ENCODE results near the gene GBP1.
"Not testable (repeated sequence)": the region's sequence is repeated elsewhere in the genome, so short reads cannot be mapped to it uniquely, and the experiment has no call there.

GBP1 gene, protein sequence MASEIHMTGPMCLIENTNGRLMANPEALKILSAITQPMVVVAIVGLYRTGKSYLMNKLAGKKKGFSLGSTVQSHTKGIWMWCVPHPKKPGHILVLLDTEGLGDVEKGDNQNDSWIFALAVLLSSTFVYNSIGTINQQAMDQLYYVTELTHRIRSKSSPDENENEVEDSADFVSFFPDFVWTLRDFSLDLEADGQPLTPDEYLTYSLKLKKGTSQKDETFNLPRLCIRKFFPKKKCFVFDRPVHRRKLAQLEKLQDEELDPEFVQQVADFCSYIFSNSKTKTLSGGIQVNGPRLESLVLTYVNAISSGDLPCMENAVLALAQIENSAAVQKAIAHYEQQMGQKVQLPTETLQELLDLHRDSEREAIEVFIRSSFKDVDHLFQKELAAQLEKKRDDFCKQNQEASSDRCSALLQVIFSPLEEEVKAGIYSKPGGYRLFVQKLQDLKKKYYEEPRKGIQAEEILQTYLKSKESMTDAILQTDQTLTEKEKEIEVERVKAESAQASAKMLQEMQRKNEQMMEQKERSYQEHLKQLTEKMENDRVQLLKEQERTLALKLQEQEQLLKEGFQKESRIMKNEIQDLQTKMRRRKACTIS

DNA sequence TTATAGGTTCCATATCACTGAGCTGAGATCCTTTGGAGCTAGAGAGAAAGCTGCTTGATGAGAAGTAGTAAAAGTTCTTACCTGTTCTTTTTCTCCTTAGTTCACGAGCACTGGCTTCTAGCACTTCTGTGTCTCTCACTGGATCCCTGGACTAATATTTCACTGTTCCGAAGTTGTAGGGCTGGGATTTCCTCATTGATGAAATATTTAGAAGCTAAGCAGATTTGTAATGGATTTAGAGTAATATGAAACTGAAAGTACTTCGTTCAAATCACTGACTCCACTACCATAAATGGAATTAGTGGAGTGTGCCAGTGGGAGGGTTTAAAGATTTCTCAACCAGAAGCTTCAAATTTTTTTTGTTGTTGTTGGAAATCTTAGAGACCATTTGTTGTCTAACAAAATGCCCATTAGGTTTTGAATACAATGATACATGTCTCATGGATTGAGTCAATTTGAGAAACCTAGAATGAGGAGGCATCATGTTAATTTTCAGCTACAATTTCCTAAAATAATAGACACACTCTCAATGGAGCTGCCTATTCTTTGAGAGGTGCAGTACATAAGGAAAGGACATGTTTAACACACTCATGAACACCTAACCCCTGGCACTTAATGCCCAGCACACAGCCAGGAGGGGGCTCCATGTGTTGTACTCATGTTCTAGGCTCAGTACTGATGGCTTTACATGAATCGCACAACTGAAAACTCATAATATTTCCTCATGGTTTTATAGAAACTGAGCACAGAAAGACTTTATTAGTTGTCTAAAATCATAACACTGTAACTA, at the start of gene GBP1:
TSS of gene GBP1 (minus strand) at position 130 of the 790 bp plus-strand sequence. CDS start 1,974 bp downstream, outside the sequence.
- FAIRE-seq, result peak; percentile 93
- no peak for DNase-seq (ENCODE audit: extremely low spot score, insufficient read length, low read depth)

- no peak for FAIRE-seq
- DNase-seq (ENCODE audit: extremely low spot score, insufficient read length, low read depth), result no peak
Measured at GRCh38 chr1:89114662-89115061, 49.7 kb upstream of the GBP1 start.

- FAIRE-seq, result no peak
- no peak for DNase-seq (ENCODE audit: extremely low spot score, insufficient read length, low read depth)
Measured at GRCh38 chr1:89112871-89113613, 48.0 kb upstream of the GBP1 start.

DNA sequence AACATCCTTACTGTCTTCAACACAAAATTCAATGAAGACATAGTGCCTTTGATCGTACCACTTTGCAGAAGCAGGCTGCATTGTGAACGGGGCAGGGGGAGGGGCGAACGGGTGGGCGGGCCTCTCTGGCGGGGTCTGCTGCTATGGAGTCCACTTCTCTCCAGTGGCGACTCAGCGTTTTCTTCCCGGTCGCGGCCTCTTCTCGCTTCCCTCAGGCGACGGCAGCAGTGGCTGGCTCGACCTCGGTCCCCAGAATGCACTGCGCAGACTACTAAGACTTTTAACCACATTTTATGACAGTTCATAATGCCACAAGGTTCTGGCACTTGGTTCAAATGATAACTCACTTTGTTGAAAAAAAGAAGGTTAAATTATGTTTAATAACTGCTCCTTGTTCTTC, 39.7 kb upstream of the GBP1 start:
- no peak for DNase-seq (ENCODE audit: extremely low spot score, insufficient read length, low read depth)
- no peak for FAIRE-seq

DNA sequence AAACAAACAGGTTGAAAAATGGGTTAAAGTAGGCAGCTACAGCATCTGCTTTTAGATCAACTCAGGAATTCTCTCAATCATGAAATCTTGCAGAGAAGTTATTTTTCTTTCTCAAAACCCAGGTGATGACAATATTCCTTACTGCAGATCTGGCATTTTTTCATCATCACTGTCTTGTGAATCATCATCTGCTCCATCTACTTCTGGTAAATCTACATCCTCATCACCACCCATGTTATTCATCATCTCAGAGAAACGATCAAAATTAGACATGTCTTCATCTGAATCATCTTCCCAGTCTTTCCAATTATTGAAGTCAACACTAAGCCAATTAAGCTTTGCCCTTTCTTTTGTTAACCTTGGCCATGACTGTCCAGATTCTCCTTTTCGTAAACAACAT, 39.1 kb upstream of the GBP1 start:
- FAIRE-seq (no peak), DNase-seq (ENCODE audit: extremely low spot score, insufficient read length, low read depth) (no peak)

- DNase-seq (ENCODE audit: extremely low spot score, insufficient read length, low read depth) (no peak), FAIRE-seq (no peak)
Measured at GRCh38 chr1:89102021-89102420, 37.0 kb upstream of the GBP1 start.

DNA sequence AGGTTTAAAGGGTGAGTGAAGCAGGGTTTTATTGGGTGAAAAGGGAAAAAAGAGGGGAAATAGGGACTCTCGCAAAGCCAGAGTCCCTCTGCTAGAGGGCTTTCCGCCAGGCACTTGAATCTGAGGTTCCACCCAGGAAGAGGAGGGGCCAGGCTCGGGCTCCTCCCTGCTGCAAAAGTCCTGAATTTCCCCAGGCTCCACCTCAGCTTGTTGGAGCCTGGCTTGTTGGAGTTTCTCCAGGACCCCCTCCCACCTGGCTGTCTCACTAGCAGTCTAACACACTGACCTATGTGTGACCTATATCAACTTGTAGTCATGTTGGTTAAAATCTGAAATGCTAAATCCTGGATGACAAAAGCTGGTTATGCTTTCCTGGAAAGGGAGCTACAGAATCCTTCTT, 35.4 kb upstream of the GBP1 start:
- DNase-seq (ENCODE audit: extremely low spot score, insufficient read length, low read depth) (no peak), FAIRE-seq (no peak)

GRCh38 chr1:89098857-89099256, 33.8 kb upstream of the GBP1 start:
- DNase-seq (ENCODE audit: extremely low spot score, insufficient read length, low read depth) (no peak), FAIRE-seq (no peak)

GRCh38 chr1:89095737-89096136, 30.7 kb upstream of the GBP1 start:
- FAIRE-seq, result no peak
- DNase-seq (ENCODE audit: extremely low spot score, insufficient read length, low read depth), result no peak

DNA sequence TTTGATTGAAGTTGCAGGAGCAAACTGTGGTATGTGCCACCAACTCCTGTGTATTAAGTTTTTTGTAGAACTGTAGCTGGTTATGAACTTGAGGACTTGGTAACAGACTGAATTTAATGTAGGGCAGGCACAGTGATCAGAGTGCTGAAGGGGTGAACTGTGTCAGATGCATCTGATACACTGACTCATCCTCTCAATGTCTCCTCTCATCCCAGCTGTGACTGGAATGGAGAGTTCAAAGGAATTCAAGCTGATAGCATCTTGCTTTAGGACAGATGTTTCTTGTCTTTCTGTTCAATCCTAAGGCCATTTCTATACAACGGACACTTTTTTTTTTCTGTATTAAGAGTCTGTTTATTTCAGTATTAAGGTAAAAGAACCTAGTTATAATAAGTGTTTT, 25.0 kb upstream of the GBP1 start:
- FAIRE-seq, result no peak
- DNase-seq (ENCODE audit: extremely low spot score, insufficient read length, low read depth), result no peak

GRCh38 chr1:89088572-89088971, 23.6 kb upstream of the GBP1 start:
- FAIRE-seq (no peak), DNase-seq (ENCODE audit: extremely low spot score, insufficient read length, low read depth) (no peak)

DNA sequence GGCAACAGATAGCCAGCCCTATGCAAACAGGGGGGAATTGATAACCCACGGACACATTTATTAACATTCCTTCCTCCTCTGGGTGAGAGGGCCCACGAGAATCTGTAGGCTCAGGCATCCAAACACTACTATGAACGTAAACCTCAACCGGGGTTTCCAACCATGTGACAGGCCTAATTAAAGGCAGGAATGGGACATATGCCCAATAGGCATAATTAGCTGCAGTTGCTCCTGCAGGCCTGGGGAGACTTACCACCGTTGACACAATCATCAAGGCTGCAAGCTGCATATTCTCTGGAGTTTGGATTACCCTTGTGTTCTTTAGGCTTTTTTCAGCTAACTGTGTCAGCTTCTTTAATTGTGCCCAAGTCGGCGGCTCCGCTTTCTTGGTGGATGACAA, 22.2 kb upstream of the GBP1 start:
- no peak for FAIRE-seq
- DNase-seq (ENCODE audit: extremely low spot score, insufficient read length, low read depth), result no peak

DNA sequence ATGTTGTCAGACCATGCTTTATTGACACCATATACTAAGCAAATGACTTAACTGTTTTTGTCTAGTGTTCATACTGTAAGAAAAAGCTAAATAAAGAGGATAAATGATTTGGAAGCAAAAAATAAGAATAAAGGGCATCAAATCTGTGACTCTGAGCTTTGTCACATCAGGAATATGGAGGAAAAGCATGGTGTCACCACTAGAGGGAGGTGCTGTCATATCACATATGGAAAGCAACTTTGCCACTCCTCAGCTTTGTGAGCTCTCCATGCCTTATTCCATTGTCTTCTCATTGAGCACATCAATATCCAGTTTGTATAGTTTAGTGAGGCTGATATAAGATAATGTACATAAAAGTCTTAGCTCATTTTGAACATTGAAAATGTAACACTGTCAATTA, 20.8 kb upstream of the GBP1 start:
- FAIRE-seq, result peak; percentile 92
- no peak for DNase-seq (ENCODE audit: extremely low spot score, insufficient read length, low read depth)

DNA sequence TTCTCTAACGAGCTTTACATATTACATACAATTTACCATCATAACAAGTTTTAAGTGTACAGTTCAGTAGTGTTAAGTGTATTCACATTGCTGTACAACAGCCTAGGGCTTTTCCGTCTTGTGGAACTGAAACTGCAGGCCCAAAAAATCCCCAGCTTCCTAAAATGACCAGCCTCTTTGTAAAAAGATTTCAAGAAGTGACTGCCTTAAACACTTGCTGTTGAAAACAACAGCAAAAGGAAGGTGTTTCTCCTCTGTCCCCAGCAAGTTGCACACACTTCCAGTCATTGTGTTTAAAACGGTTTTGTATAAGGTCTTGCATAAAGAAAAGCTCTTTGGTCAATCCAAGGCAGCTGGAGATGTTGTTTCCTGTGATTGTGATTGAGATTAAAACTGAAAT, 16.0 kb upstream of the GBP1 start:
- FAIRE-seq, result peak; percentile 83

DNA sequence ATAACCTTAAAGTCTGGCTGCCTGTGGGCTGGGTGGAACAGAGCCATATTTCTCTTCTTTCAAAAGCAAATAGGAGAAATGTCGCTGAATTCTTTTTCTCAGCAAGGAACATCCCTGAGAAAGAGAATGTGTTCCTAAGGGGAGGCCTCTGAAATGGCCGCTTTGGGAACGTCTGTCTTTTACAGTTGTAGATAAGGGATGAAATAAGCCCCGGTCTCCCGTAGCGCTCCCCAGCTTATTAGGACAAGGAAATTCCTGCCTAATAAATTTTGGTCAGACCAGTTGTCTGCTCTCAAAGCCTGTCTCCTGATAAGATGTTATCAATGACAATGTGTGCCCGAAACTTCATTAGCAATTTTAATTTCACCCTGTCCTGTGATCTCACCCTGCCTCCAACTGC, 15.1 kb upstream of the GBP1 start:
- not testable (repeated sequence) for DNase-seq (ENCODE audit: extremely low spot score, insufficient read length, low read depth); FAIRE-seq

More for the DNA sequence above, 16.0 kb upstream of the GBP1 start:
- no peak for DNase-seq (ENCODE audit: extremely low spot score, insufficient read length, low read depth)

- DNase-seq (ENCODE audit: extremely low spot score, insufficient read length, low read depth); FAIRE-seq: not testable (repeated sequence)
Measured at GRCh38 chr1:89072466-89073065, 7.6 kb upstream of the GBP1 start.

DNA sequence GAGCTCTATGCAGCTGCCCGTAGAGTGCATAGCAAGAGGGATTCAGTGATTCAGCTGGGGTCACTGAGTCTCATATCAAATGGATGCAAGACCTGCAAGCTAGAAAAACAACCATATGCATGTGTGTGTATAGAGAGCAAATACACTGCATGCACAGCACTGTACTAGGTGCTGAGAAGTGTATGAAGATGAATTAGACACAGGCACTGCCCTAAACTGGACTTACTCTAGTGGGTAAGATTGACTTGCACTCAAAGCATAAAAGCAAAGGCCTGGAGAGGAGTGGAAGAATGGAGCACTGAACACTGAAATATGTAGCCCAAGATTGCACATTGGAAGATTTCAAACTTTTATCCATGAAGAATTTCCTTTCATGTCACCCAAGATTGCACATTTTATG, 5.5 kb upstream of the GBP1 start:
- FAIRE-seq, result peak; percentile 39
- DNase-seq (ENCODE audit: extremely low spot score, insufficient read length, low read depth), result no peak

GRCh38 chr1:89069951-89070350, 4.9 kb upstream of the GBP1 start:
- DNase-seq (ENCODE audit: extremely low spot score, insufficient read length, low read depth) (no peak), FAIRE-seq (peak; percentile 70)

DNA sequence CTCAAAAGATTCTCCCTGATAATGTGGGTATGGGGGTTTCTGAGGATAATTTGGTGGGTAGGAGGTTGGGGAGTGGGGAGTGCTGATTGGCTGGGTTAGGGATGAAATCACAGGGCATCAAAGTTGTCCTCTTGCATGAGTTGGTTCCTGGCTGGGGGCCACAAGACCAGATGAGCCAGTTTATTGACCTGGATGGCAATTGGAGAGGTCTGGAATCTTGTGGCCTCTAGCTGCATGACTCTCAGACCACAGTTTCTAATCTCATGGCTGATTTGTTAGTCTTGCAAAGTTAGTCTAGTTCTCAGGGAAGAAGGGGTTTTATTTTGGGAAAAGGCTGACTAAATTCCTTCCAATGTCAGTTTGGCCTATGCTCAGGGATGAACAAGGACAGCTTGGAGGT, 3.3 kb upstream of the GBP1 start:
- no peak for DNase-seq (ENCODE audit: extremely low spot score, insufficient read length, low read depth)
- no peak for FAIRE-seq

GRCh38 chr1:89064632-89065031, 376 bp downstream of the GBP1 start:
- FAIRE-seq, result no peak
- no peak for DNase-seq (ENCODE audit: extremely low spot score, insufficient read length, low read depth)

Data from GM18507 (cell line).